K562 (cell line): ENCODE measurements around the gene PSMG3. TPM values are rescaled to one million over a fixed set of nuclear protein-coding genes. Genes with fewer than 3 reads are reported as not detected.

Experiments
- ATAC-seq: fragments of 200-7000 bp; cut with Tn5 transposase; 3 replicates; pipeline ENCODE4 v1.9.1; 2020; ENCODE audit warnings: moderate library complexity
- BruUV-seq: library from RNA; stranded (reverse); fragments of 400-500 nt; replicated peaks from 2 replicates; lab custom pipeline; 2021; lab: Mats Ljungman, UMichigan
- CTCF ChIA-PET: fragments of 300-600 bp; formaldehyde crosslinking; extraction: SDS; loops from one replicate; lab custom pipeline; 2021; ENCODE audit warnings: low intra/inter-chr PET ratio; lab: Yijun Ruan, JAX
- POLR2A ChIA-PET: fragments of 300-600, 350-650 bp; sonication (Branson Sonifier 250); formaldehyde crosslinking; extraction: SDS; loops from one replicate; lab custom pipeline; 2021; ENCODE audit warnings: antibody characterized with exemption, inconsistent platforms; lab: Yijun Ruan, JAX
- DNase-seq, 4 experiments: peaks; one replicate each; pipeline versions ENCODE4 v3.0.0 to v3.0.0-alpha.2; 2011 to 2018; ENCODE audit warnings: low spot score in 3 of 4, mixed read lengths in 3 of 4; ENCODE audit errors: extremely low read depth in 1 of 4
- FAIRE-seq: peaks from 2 replicates; lab custom pipeline; 2011; peaks lifted over from hg19 to GRCh38; lab: Jason Lieb, UNC
- H2AFZ ChIP-seq: 2 replicates; pipeline ENCODE4 v1.6.0; 2011; ENCODE audit warnings: low read depth, low read length, control low read depth, inconsistent platforms
- H3K27ac ChIP-seq: fragments of 200-600 bp; 3 replicates; pipeline ENCODE4 v1.8.0; 2011; ENCODE audit warnings: low read depth, mild to moderate bottlenecking, control low read depth, inconsistent platforms, low read length, moderate library complexity, mixed read lengths; ENCODE audit errors: extremely low read depth
- H3K27me3 ChIP-seq, 2 experiments: fragments of 300-600 bp in 1 of 2; 2 replicates in 1 of 2; 3 replicates in 1 of 2; pipeline versions ENCODE4 v1.6.0 to v1.8.0; 2011; ENCODE audit warnings: inconsistent platforms in 2 of 2, low read length in 2 of 2, mild to moderate bottlenecking in 1 of 2, mixed read lengths in 1 of 2, moderate library complexity in 1 of 2; ENCODE audit not compliant: control insufficient read depth in 2 of 2, insufficient read depth in 2 of 2
- H3K36me3 ChIP-seq: fragments of 300-600 bp; 3 replicates; pipeline ENCODE4 v1.8.0; 2011; ENCODE audit warnings: mild to moderate bottlenecking, low read length, inconsistent platforms; ENCODE audit not compliant: control insufficient read depth, insufficient read depth
- H3K4me1 ChIP-seq, 2 experiments: fragments of 200-600 bp in 1 of 2; replicated peaks in 1 of 2; 2 replicates in 1 of 2; 3 replicates in 1 of 2; pipeline versions ENCODE4 v1.5.1 to v1.8.0; 2011; ENCODE audit warnings: inconsistent platforms in 2 of 2, low read length in 2 of 2, mild to moderate bottlenecking in 1 of 2, mixed read lengths in 1 of 2, moderate library complexity in 1 of 2; ENCODE audit not compliant: control insufficient read depth in 2 of 2, insufficient read depth in 2 of 2
- H3K4me2 ChIP-seq: 2 replicates; pipeline ENCODE4 v1.6.1; 2011; ENCODE audit warnings: low read length, control low read depth, inconsistent platforms, mixed read lengths; ENCODE audit not compliant: insufficient read depth
- H3K4me3 ChIP-seq: fragments of 200-600 bp; sonication (generic), shearing (Covaris generic); 2 replicates; pipeline ENCODE4 v1.5.1; 2016; ENCODE audit warnings: control low read depth, inconsistent platforms
- H3K79me2 ChIP-seq: fragments of 200-600 bp; 3 replicates; pipeline ENCODE4 v1.8.0; 2011; ENCODE audit warnings: low read length, inconsistent platforms; ENCODE audit not compliant: control insufficient read depth, insufficient read depth
- H3K9ac ChIP-seq, 2 experiments: 2 replicates each; pipeline versions ENCODE4 v1.6.0 to v1.6.1; 2011; ENCODE audit warnings: low read depth in 2 of 2, low read length in 2 of 2, control low read depth in 1 of 2, inconsistent platforms in 1 of 2, mild to moderate bottlenecking in 1 of 2, mixed read lengths in 1 of 2; ENCODE audit not compliant: insufficient read depth in 1 of 2
- H3K9me1 ChIP-seq: one replicate; pipeline ENCODE4 v1.6.0; 2011; ENCODE audit warnings: inconsistent platforms, mild to moderate bottlenecking, low read length, moderate library complexity; ENCODE audit not compliant: control insufficient read depth, insufficient read depth
- H3K9me3 ChIP-seq: replicated peaks from 2 replicates; pipeline ENCODE4 v1.5.1; 2011; ENCODE audit warnings: low read depth, low read length, inconsistent platforms; ENCODE audit not compliant: control insufficient read depth, insufficient read depth
- H4K20me1 ChIP-seq: replicated peaks from 2 replicates; pipeline ENCODE4 v1.6.1; 2011; ENCODE audit warnings: low read length, inconsistent platforms, mixed read lengths; ENCODE audit not compliant: control insufficient read depth, insufficient read depth
- FOXO4 ChIP-seq: fragments of 450-650 bp; formaldehyde crosslinking; IDR thresholded peaks from 2 replicates; pipeline ENCODE4 v1.4.0; 2020; ENCODE audit warnings: mild to moderate bottlenecking, moderate library complexity
- HMBOX1 ChIP-seq: sonication (generic); IDR thresholded peaks from 2 replicates; pipeline ENCODE4 v1.6.1; 2016
- MEF2D ChIP-seq: conservative IDR thresholded peaks from 2 replicates; pipeline ENCODE4 v1.6.1; 2016; ENCODE audit warnings: low read depth, missing genetic modification characterization, missing compliant biosample characterization
- NCOA2 ChIP-seq, 2 experiments: fragments of 450-650 bp; IDR thresholded peaks; 2 replicates each; pipeline ENCODE4 v1.6.1; 2018; ENCODE audit warnings: mild to moderate bottlenecking in 2 of 2, moderate library complexity in 1 of 2; ENCODE audit not compliant: partially characterized antibody in 2 of 2
- PATZ1 ChIP-seq: fragments of 250-450 bp; sonication (Bioruptor Pico); IDR thresholded peaks from 2 replicates; pipeline ENCODE4 v1.5.0; 2020; ENCODE audit warnings: mild to moderate bottlenecking, borderline replicate concordance
- POLR2AphosphoS2 ChIP-seq: IDR thresholded peaks from 2 replicates; pipeline ENCODE4 v1.6.1; 2012; ENCODE audit warnings: low read length, improper control_type of control experiment
- RFX7 ChIP-seq: fragments of 250-450 bp; sonication (Bioruptor Pico); IDR thresholded peaks from 2 replicates; pipeline ENCODE4 v1.5.1; 2021; ENCODE audit warnings: mild to moderate bottlenecking
- SIN3A ChIP-seq, 2 experiments: fragments of 150-350 bp in 1 of 2; IDR thresholded peaks; 2 replicates each; pipeline ENCODE4 v1.6.1; 2011 to 2016; ENCODE audit warnings: borderline replicate concordance in 2 of 2, low read depth in 2 of 2, low read length in 2 of 2, mild to moderate bottlenecking in 2 of 2, moderate library complexity in 2 of 2; ENCODE audit not compliant: control insufficient read depth in 1 of 2
- ZBED1 ChIP-seq: IDR thresholded peaks from 2 replicates; pipeline ENCODE4 v1.6.1; 2014
- ZC3H4 ChIP-seq: sonication (generic); formaldehyde crosslinking; IDR thresholded peaks from 2 replicates; pipeline ENCODE4 v1.9.0; 2021; ENCODE audit warnings: missing genetic modification reagents, borderline replicate concordance
- WGBS: fragments of 100-300 bp; shearing (Covaris generic); methylation state at CpG from one replicate; pipeline ENCODE4 v1.1.6; 2016; ENCODE audit warnings: low coverage, mixed read lengths; ENCODE audit not compliant: insufficient coverage; ENCODE audit errors: missing lambda C conversion rate; 5-methylcytosine and 5-hydroxymethylcytosine counted together
- in situ Hi-C: fragments of 300-500 bp; cut with MboI; formaldehyde crosslinking; loops from 4 replicates; pipeline ENCODE4 v1.15.0; 2018; ENCODE audit warnings: inconsistent platforms, mixed read lengths
- intact Hi-C: fragments of 100-400 bp; cut with micrococcal nuclease; formaldehyde crosslinking; loops from 2 replicates; pipeline ENCODE4 v1.14.2; 2022
- polyA plus RNA-seq, 8 experiments: library from polyadenylated mRNA; depleted of rRNA in 4 of 8; stranded (reverse) in 5 of 8; unstranded in 3 of 8; fragments of >200 nt; fragmentation: Nextera tagmentation in 2 of 8; fragmentation: Illumina TruSeq in 1 of 8; extraction: Ambion mirVana in 2 of 8; extraction: Trizol in 1 of 8; gene quantifications; 2 replicates each; pipeline versions ENCODE4 v1.2.1 to v1.2.3, GENCODE V29; 2011 to 2014; ENCODE audit warnings: inconsistent platforms in 1 of 8, missing spikeins in 1 of 8
- total RNA-seq, 7 experiments: library from RNA; depleted of rRNA in 6 of 7; stranded (reverse); fragments of >200 nt in 6 of 7; fragmentation: Illumina TruSeq in 2 of 7; extraction: Trizol in 2 of 7; gene quantifications; 2 replicates each; pipeline versions ENCODE4 v1.2.1 to v1.2.3, GENCODE V29; 2011 to 2021; ENCODE audit warnings: low replicate concordance in 1 of 7
- TF ChIP-seq, protein P1 (sequence below), 2 experiments: fragments of 450-650 bp; conservative IDR thresholded peaks; 2 replicates each; pipeline ENCODE4 v1.6.1; 2017; ENCODE audit warnings: mild to moderate bottlenecking in 2 of 2, moderate library complexity in 2 of 2

The PSMG3 gene
- total and polyA plus RNA-seq, 9 of the 15 experiments (the other 6 are each of a cell fraction or from before 2014, with no cell fraction given): 34.8 to 122 (median 80.1) TPM

GRCh38 chr7:1608318-1608717 lies 38.5 kb upstream of the PSMG3 start:
- no peak for TF ChIP-seq PATZ1
- TF ChIP-seq MEF2D (tag): no peak
- TF ChIP-seq HMBOX1: no peak
- TF ChIP-seq ZBED1: no peak
- TF ChIP-seq, protein P1, sequence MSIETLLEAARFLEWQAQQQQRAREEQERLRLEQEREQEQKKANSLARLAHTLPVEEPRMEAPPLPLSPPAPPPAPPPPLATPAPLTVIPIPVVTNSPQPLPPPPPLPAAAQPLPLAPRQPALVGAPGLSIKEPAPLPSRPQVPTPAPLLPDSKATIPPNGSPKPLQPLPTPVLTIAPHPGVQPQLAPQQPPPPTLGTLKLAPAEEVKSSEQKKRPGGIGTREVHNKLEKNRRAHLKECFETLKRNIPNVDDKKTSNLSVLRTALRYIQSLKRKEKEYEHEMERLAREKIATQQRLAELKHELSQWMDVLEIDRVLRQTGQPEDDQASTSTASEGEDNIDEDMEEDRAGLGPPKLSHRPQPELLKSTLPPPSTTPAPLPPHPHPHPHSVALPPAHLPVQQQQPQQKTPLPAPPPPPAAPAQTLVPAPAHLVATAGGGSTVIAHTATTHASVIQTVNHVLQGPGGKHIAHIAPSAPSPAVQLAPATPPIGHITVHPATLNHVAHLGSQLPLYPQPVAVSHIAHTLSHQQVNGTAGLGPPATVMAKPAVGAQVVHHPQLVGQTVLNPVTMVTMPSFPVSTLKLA (conservative IDR thresholded peaks at IDR 0.05): no peak
- TF ChIP-seq POLR2AphosphoS2: no peak
- no peak for TF ChIP-seq SIN3A (IDR thresholded peaks at IDR 0.05; ENCODE audit: borderline replicate concordance in 2 of 2, control insufficient read depth in 1 of 2, low read depth in 2 of 2, low read length in 2 of 2)
- TF ChIP-seq FOXO4 (CRISPR knock-in tag): no peak
- no peak for TF ChIP-seq RFX7 (CRISPR knock-in tag)
- TF ChIP-seq NCOA2 (IDR thresholded peaks at IDR 0.05; ENCODE audit: partially characterized antibody in 2 of 2): no peak
- no peak for TF ChIP-seq ZC3H4 (CRISPR knock-in tag)
- Histone ChIP-seq H3K79me2 (no peaks in the 10 kb centered on the region), H3K9me1 (no peaks in the 10 kb centered on the region), H3K27me3 (peaks cover 32 to 73% of the 10 kb centered on the region in 2 experiments), H3K4me1 (peaks cover 0 to 30% of the 10 kb centered on the region in 2 experiments; a peak in 2 of 5 replicates), H3K9me3 (no peaks in the 10 kb centered on the region), H3K9ac (peak overlapping the region in 1 of 2 experiments; percentile 45; a peak in 1 of 4 replicates), H3K27ac (no peak overlapping the region), H3K36me3 (no peaks in the 10 kb centered on the region), H3K4me3 (no peak overlapping the region), H2AFZ (no peak overlapping the region), H3K4me2 (no peak overlapping the region), H4K20me1 (peaks cover 8% of the 10 kb centered on the region; the same call in 1 of the 2 replicates)
- CTCF ChIA-PET: no interaction called here
- DNase-seq: no peak
- in situ Hi-C loops: no loop called here
- intact Hi-C loops: no loop called here
- whole genome bisulfite sequencing: 1% methylated on average over 6 of the region's 8 CpGs
- no TSS peak for BruUV-seq
- no peak for FAIRE-seq
- POLR2A ChIA-PET: interaction anchor here (0.6 kb wide), 1 partner anchor 204 kb away, joined by 3 read pairs; no protein-coding TSS in a partner anchor
- no peak for ATAC-seq
